WTC11 (cell line): ENCODE measurements around the gene EIF2A. TPM values are rescaled to one million over a fixed set of nuclear protein-coding genes. Genes with fewer than 3 reads are reported as not detected.

ENCODE experiments used
- ATAC-seq: fragments of 200-7000 bp; cut with Tn5 transposase; 2 replicates; pipeline ENCODE4 v1.10.0; 2021; ENCODE audit warnings: mild to moderate bottlenecking, moderate library complexity
- CTCF ChIA-PET: fragments of 300-600 bp; sonication (Branson Sonifier 250); formaldehyde crosslinking; loops from one replicate; lab custom pipeline; 2021; ENCODE audit warnings: antibody characterized with exemption; lab: Charles Lee
- POLR2A ChIA-PET: fragments of 350-600 bp; sonication (Branson Sonifier 250); formaldehyde crosslinking; loops from one replicate; lab custom pipeline; 2021; ENCODE audit warnings: antibody characterized with exemption; lab: Charles Lee
- DNase-seq: peaks from one replicate; pipeline ENCODE4 v3.0.0; 2021; ENCODE audit warnings: low spot score
- H3K27ac Mint-ChIP-seq: 2 replicates; pipeline ENCODE4 v1.8.0; 2021; ENCODE audit warnings: mixed read lengths
- H3K27me3 Mint-ChIP-seq: 2 replicates; pipeline ENCODE4 v1.8.0; 2021; ENCODE audit warnings: low read depth, mild to moderate bottlenecking, moderate library complexity, mixed read lengths
- H3K36me3 Mint-ChIP-seq: 2 replicates; pipeline ENCODE4 v1.8.0; 2021; ENCODE audit warnings: mixed read lengths
- H3K4me1 Mint-ChIP-seq: 2 replicates; pipeline ENCODE4 v1.8.0; 2022; ENCODE audit warnings: mixed read lengths
- H3K4me3 Mint-ChIP-seq: 2 replicates; pipeline ENCODE4 v1.8.0; 2021; ENCODE audit warnings: mild to moderate bottlenecking, moderate library complexity, mixed read lengths
- H3K9me3 Mint-ChIP-seq: 2 replicates; pipeline ENCODE4 v1.8.0; 2021; ENCODE audit warnings: mixed read lengths
- CTCF ChIP-seq: fragments of 200-600 bp; IDR thresholded peaks from 2 replicates; pipeline ENCODE4 v1.8.0; 2022; ENCODE audit warnings: antibody characterized with exemption
- E2F4 ChIP-seq: sonication (generic); formaldehyde crosslinking; IDR thresholded peaks from 2 replicates; pipeline ENCODE4 v1.8.1; 2022; ENCODE audit warnings: low read depth, mild to moderate bottlenecking, moderate library complexity, missing genetic modification reagents, borderline replicate concordance
- HMGA2 ChIP-seq: fragments of 250-450 bp; sonication (Bioruptor Pico); IDR thresholded peaks from 2 replicates; pipeline ENCODE4 v1.4.0; 2021; ENCODE audit warnings: mild to moderate bottlenecking, moderate library complexity
- JUN ChIP-seq: sonication (generic); formaldehyde crosslinking; IDR thresholded peaks from 2 replicates; pipeline ENCODE4 v1.8.0; 2023; ENCODE audit warnings: mild to moderate bottlenecking, missing genetic modification reagents
- KAT7 ChIP-seq: sonication (generic); formaldehyde crosslinking; IDR thresholded peaks from 2 replicates; pipeline ENCODE4 v1.8.1; 2023; ENCODE audit warnings: missing genetic modification reagents, mild to moderate bottlenecking, borderline replicate concordance
- MXD4 ChIP-seq: fragments of 250-450 bp; sonication (Bioruptor Pico); IDR thresholded peaks from 2 replicates; pipeline ENCODE4 v1.8.0; 2021; ENCODE audit warnings: mild to moderate bottlenecking, moderate library complexity, borderline replicate concordance
- NR1H2 ChIP-seq: sonication (generic); formaldehyde crosslinking; IDR thresholded peaks from 2 replicates; pipeline ENCODE4 v1.9.0; 2021; ENCODE audit warnings: mild to moderate bottlenecking, moderate library complexity, missing genetic modification reagents
- NR3C1 ChIP-seq: sonication (generic); formaldehyde crosslinking; conservative IDR thresholded peaks from 2 replicates; pipeline ENCODE4 v1.8.1; 2023; ENCODE audit warnings: low read depth, mild to moderate bottlenecking, missing genetic modification reagents
- PREB ChIP-seq: sonication (generic); formaldehyde crosslinking; IDR thresholded peaks from 2 replicates; pipeline ENCODE4 v1.8.1; 2022; ENCODE audit warnings: mild to moderate bottlenecking, missing genetic modification reagents, moderate library complexity, borderline replicate concordance
- RORB ChIP-seq: fragments of 250-450 bp; sonication (Bioruptor Pico); IDR thresholded peaks from 2 replicates; pipeline ENCODE4 v1.9.0; 2021; ENCODE audit warnings: mild to moderate bottlenecking
- SMAD3 ChIP-seq: sonication (generic); formaldehyde crosslinking; IDR thresholded peaks from 2 replicates; pipeline ENCODE4 v1.8.0; 2022; ENCODE audit warnings: missing genetic modification reagents, mild to moderate bottlenecking, borderline replicate concordance
- SMAD4 ChIP-seq: sonication (generic); formaldehyde crosslinking; IDR thresholded peaks from 2 replicates; pipeline ENCODE4 v1.8.0; 2022; ENCODE audit warnings: mild to moderate bottlenecking, missing genetic modification reagents
- SOX15 ChIP-seq: fragments of 250-450 bp; sonication (Bioruptor Pico); IDR thresholded peaks from 2 replicates; pipeline ENCODE4 v1.9.0; 2021; ENCODE audit warnings: mild to moderate bottlenecking
- STAT6 ChIP-seq: sonication (generic); formaldehyde crosslinking; conservative IDR thresholded peaks from 2 replicates; pipeline ENCODE4 v1.8.1; 2023; ENCODE audit warnings: mild to moderate bottlenecking, low read depth, missing genetic modification reagents, moderate library complexity
- ZNF219 ChIP-seq: sonication (generic); formaldehyde crosslinking; IDR thresholded peaks from 2 replicates; pipeline ENCODE4 v1.8.0; 2023; ENCODE audit warnings: missing genetic modification reagents, mild to moderate bottlenecking, borderline replicate concordance
- ZNF317 ChIP-seq: sonication (generic); formaldehyde crosslinking; IDR thresholded peaks from 2 replicates; pipeline ENCODE4 v1.8.1; 2023; ENCODE audit warnings: low read depth, mild to moderate bottlenecking, moderate library complexity, missing genetic modification reagents, borderline replicate concordance
- ZNF671 ChIP-seq: fragments of 250-450 bp; sonication (Bioruptor Pico); IDR thresholded peaks from 2 replicates; pipeline ENCODE4 v1.8.0; 2021; ENCODE audit warnings: mild to moderate bottlenecking
- total RNA-seq: library from RNA; stranded (reverse); gene quantifications from 3 replicates; pipeline ENCODE4 v1.2.3, GENCODE V29; 2021
- TF ChIP-seq, protein P1 (sequence below): fragments of 250-450 bp; sonication (Bioruptor Pico); conservative IDR thresholded peaks from 2 replicates; pipeline ENCODE4 v1.9.0; 2021; ENCODE audit warnings: mild to moderate bottlenecking
- TF ChIP-seq, protein P2 (sequence below): sonication (generic); formaldehyde crosslinking; IDR thresholded peaks from 2 replicates; pipeline ENCODE4 v1.8.1; 2022; ENCODE audit warnings: mild to moderate bottlenecking, moderate library complexity, missing genetic modification reagents
- TF ChIP-seq, protein P3 (sequence below): sonication (generic); formaldehyde crosslinking; IDR thresholded peaks from 2 replicates; pipeline ENCODE4 v1.8.1; 2023; ENCODE audit warnings: mild to moderate bottlenecking, moderate library complexity, missing genetic modification reagents

Gene EIF2A
- total RNA-seq, 1 experiment from 2014 or later = 88.4 TPM

DNA sequence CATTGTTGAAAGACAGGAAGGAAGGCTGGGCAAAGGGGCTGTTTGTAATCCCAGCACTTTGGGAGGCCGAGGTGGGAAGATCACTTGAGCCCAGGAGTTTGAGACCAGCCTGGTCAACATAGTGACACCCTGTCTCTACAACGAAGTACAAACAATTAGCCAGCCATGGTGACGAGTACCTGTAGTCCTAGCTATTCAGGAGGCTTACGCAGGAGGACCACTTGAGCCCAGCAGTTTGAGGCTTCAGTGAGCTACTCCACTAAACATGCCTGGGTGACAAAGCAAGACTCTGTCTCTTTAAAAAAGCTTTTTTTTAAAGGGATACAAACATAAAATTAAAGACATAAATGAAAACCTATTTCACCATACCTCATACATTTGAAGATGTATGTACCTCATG lies 11.4 kb upstream of the EIF2A start:
- ChIA-PET CTCF (no interaction called here), POLR2A (interaction anchor here (1.2 kb wide), 1 partner anchor 11 kb away, joined by 3 read pairs; the partner anchor contains the start of genes EIF2A and SERP1)
- no peaks in the 10 kb centered on the region for H3K9me3 Mint-ChIP-seq
- no peak for DNase-seq
- no peak for ATAC-seq
- no peaks in the 10 kb centered on the region for H3K36me3 Mint-ChIP-seq
- H3K27ac Mint-ChIP-seq = no peak overlapping the region
- no peak overlapping the region for H3K4me3 Mint-ChIP-seq
- H3K4me1 Mint-ChIP-seq = no peaks in the 10 kb centered on the region
- TF ChIP-seq KAT7 (CRISPR knock-in tag) (no peak), NR3C1 (CRISPR knock-in tag) (no peak), E2F4 (no peak), RORB (CRISPR knock-in tag) (no peak), STAT6 (no peak), ZNF317 (CRISPR knock-in tag) (no peak), JUN (CRISPR knock-in tag) (no peak), MXD4 (CRISPR knock-in tag) (no peak), ZNF671 (CRISPR knock-in tag) (no peak), SOX15 (CRISPR knock-in tag) (no peak), SMAD4 (no peak), HMGA2 (no peak)
- TF ChIP-seq, protein P1, sequence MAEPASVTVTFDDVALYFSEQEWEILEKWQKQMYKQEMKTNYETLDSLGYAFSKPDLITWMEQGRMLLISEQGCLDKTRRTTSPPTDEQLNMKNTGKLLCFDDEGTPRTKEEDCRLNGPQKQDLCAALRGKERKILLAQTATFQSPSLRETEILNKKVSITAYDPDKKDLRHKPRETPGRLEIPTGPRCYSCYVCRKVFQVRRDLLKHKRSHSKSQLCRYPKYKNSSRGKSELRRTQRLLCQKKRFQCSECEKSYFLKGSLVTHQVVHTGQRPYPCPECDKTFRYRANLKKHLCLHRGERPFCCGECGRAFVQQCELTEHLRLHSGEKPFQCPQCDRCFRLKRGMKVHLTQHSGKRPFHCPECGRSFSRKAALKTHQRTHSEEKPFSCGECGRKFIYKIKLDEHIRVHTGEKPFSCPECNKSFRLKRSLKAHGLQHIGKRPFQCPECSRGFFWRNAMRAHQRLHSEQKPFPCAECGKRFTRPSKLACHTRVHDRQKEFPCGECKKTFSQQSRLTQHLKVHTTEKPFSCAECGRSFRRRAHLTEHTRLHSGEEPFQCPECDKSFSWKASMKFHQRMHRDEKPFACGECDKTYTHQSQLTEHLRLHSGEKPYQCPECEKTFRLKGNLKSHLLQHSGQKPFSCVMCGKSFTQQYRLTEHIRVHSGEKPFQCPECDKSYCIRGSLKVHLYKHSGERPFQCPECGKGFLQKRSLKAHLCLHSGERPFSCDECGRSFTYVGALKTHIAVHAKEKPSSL (CRISPR knock-in tag) = no peak
- TF ChIP-seq, protein P2, sequence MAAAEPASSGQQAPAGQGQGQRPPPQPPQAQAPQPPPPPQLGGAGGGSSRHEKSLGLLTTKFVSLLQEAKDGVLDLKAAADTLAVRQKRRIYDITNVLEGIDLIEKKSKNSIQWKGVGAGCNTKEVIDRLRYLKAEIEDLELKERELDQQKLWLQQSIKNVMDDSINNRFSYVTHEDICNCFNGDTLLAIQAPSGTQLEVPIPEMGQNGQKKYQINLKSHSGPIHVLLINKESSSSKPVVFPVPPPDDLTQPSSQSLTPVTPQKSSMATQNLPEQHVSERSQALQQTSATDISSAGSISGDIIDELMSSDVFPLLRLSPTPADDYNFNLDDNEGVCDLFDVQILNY = no peak
- no peaks in the 10 kb centered on the region; the same call in 1 of the 2 replicates for H3K27me3 Mint-ChIP-seq

DNA sequence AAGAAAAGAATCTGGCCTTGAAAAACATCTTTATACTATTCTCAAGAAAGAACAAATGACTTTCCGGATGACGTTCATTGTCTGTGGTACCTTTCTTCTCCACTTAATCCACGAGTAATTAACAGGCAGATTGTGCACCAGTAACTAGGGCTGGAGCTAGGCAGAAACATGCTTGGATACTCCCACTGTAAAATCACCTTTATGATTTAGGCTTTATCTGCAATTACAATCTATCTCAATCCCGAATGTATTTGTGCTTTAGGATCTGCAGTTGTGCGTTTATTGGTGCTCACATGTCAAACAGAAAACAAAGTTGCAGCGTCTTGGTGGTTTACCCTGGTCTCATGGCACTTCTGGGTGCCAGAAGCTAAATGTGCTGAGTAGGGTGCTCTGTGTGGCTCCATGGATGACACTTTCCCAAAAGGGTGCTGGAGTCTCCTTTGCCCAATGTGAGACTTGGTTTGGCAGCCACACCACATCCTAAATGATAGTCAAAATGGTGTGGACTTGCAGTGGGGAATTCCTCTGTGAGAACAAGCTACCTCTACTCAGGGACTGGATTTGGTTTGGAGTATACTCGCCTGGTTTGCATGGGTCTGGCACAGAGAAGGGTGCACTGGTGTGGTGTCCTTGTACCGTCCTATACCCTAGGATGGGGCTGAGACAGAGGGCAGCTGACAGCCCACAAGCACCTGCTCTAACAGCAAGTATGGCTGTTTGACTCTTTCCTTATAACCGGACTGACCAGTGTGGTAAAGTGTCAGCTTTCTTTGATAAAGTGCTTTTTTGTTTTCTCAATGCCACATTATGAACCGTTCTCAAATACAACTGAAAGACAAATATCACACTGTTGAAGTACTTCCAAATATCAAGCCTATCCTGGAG lies 8.0 kb upstream of the EIF2A start:
- DNase-seq (no peak), ATAC-seq (peak; percentile 55)
- Mint-ChIP-seq H3K4me3 (no peak overlapping the region), H3K4me1 (no peaks in the 10 kb centered on the region), H3K27me3 (no peaks in the 10 kb centered on the region; the same call in 1 of the 2 replicates), H3K27ac (no peak overlapping the region), H3K9me3 (no peaks in the 10 kb centered on the region), H3K36me3 (peaks cover 19% of the 10 kb centered on the region)
- CTCF ChIA-PET = interaction anchor here (1.0 to 1.2 kb wide), 2 partner anchors 11 to 12 kb away, joined by 3 read pairs; no protein-coding TSS in a partner anchor
- POLR2A ChIA-PET = no interaction called here
- TF ChIP-seq PREB (CRISPR knock-in tag) (no peak), NR1H2 (CRISPR knock-in tag) (no peak), NR3C1 (CRISPR knock-in tag) (no peak), JUN (CRISPR knock-in tag) (no peak), CTCF (no peak), ZNF219 (CRISPR knock-in tag) (no peak), MXD4 (CRISPR knock-in tag) (no peak), SMAD3 (CRISPR knock-in tag) (no peak)
- TF ChIP-seq, protein P3, sequence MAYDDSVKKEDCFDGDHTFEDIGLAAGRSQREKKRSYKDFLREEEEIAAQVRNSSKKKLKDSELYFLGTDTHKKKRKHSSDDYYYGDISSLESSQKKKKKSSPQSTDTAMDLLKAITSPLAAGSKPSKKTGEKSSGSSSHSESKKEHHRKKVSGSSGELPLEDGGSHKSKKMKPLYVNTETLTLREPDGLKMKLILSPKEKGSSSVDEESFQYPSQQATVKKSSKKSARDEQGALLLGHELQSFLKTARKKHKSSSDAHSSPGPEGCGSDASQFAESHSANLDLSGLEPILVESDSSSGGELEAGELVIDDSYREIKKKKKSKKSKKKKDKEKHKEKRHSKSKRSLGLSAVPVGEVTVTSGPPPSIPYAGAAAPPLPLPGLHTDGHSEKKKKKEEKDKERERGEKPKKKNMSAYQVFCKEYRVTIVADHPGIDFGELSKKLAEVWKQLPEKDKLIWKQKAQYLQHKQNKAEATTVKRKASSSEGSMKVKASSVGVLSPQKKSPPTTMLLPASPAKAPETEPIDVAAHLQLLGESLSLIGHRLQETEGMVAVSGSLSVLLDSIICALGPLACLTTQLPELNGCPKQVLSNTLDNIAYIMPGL (CRISPR knock-in tag) = no peak
